Measurements from ENCODE around the gene WDR82.
A peak's percentile ranks its signal among the peaks of the same experiment; 100 is the strongest.

WDR82 gene

GRCh38 chr3:52221563-52222318, 56.7 kb downstream of the WDR82 start:
- peak; percentile 75 for DNase-seq

- no peak for DNase-seq
These were observed 57.3 kb downstream of the WDR82 start for GRCh38 chr3:52221141-52221562.

GRCh38 chr3:52220380-52221026, 57.9 kb downstream of the WDR82 start:
- DNase-seq = peak; percentile 77

- DNase-seq = no peak
These were observed 59.4 kb downstream of the WDR82 start for GRCh38 chr3:52218937-52219650.

- no peak for DNase-seq
These were observed 60.0 kb downstream of the WDR82 start for GRCh38 chr3:52218454-52218853.

GRCh38 chr3:52218026-52218425, 60.4 kb downstream of the WDR82 start:
- DNase-seq = no peak

GRCh38 chr3:52217409-52217805, 61.0 kb downstream of the WDR82 start:
- no peak for DNase-seq

GRCh38 chr3:52216585-52217408, 61.7 kb downstream of the WDR82 start:
- peak; percentile 54 for DNase-seq

- no peak for DNase-seq
These were observed 63.1 kb downstream of the WDR82 start for GRCh38 chr3:52215351-52215750.

GRCh38 chr3:52213901-52214300, 64.5 kb downstream of the WDR82 start:
- no peak for DNase-seq

- DNase-seq = no peak
These were observed 65.4 kb downstream of the WDR82 start for GRCh38 chr3:52213005-52213404.

- DNase-seq = no peak
These were observed 67.1 kb downstream of the WDR82 start for GRCh38 chr3:52211268-52211891.

- DNase-seq = no peak
These were observed 67.9 kb downstream of the WDR82 start for GRCh38 chr3:52210550-52211046.

- DNase-seq = no peak
These were observed 68.4 kb downstream of the WDR82 start for GRCh38 chr3:52210037-52210436.

GRCh38 chr3:52208556-52208955, 69.9 kb downstream of the WDR82 start:
- DNase-seq = no peak

GRCh38 chr3:52205727-52206372, 72.6 kb downstream of the WDR82 start:
- no peak for DNase-seq
